Esophagus mucosa (tissue), 1 donor: ENCODE data around the gene RPS23. TPM values are rescaled to one million over a fixed set of nuclear protein-coding genes. Genes with fewer than 3 reads are reported as not detected.
A peak's percentile ranks its signal among the peaks of the same experiment; 100 is the strongest.

Experiments
- ATAC-seq: fragments of 200-7000 bp; cut with Tn5 transposase; one replicate; pipeline ENCODE4 v1.9.1; 2020
- total RNA-seq: library from RNA; stranded (reverse); gene quantifications from one replicate; pipeline ENCODE4 v1.2.4, GENCODE V29; 2023
- donor health status: DM: yes; HTN: yes; CAD: no.

The RPS23 gene
- total RNA-seq, 1 donor from 2014 or later, result 1,616 TPM

DNA sequence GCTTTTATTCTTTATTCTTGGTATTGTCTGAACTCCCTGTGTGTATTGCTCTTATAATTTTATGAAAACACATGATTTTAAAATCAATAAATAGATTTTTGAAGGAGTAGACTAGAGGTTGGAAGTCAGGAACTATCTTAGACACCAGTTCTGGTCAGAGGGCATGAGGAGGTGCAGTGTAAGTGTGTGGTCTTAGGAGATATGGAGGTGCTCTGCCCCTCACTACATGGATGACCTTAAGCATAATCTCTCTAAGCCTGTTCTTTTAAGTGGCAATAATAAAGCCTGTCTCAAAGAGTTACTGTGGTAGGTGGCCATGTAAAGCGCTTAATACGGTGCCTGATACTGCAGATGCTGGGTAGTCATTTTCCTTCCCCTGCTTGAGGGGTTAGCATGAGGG, 34.0 kb downstream of the RPS23 start:
- ATAC-seq, result no peak

DNA sequence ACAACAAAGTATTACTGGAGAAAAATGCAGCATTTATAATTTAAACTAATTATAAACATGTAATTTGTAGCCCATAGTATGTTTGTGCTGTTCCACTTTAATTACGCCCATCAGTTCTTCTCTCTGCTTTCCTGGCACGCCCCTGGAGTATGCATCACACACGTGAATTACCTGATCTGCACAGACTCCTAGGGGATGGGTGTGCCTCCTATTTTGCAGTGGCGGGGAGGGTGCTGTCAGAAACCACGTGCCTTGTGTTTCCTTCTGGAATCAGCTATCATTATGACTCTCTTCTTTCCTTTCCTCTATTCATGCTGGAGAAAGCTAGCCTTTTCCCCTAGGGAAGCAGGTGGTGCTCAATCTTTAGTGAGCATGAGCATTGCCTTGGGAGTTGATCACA, 43.3 kb downstream of the RPS23 start:
- peak; percentile 97 for ATAC-seq

DNA sequence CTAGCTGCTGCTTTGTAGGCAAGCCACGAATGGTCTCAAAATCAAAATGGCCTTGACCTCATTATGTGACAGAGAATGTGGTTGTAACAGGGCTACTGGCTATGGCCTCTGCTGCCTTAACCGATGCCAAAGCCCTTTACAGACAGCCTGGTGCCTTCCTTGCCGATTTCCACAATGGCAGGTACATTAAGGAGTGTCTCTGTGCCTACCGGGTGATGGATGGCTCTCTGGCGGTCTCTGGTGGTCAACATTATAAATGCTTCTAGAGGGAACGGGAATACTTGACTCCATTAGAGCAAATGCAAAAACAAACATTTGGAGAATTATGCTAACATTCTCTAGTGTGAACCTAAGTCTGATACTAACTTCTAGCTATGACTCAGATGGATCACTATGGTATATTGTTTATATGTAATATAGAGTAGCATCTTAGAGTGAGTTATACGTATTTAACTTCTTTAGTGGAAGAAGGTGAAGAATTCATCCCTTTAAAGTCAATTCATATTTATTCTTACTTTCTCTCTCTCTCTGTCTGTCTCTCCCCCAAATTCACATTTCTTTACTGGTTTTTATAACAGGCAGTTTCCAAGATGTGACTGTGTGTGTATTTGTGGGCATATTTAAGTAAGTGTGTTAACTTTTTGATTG, 52.5 kb downstream of the RPS23 start:
- ATAC-seq, result peak; percentile 92
